ENCODE data around the gene DFFA.

DNA sequence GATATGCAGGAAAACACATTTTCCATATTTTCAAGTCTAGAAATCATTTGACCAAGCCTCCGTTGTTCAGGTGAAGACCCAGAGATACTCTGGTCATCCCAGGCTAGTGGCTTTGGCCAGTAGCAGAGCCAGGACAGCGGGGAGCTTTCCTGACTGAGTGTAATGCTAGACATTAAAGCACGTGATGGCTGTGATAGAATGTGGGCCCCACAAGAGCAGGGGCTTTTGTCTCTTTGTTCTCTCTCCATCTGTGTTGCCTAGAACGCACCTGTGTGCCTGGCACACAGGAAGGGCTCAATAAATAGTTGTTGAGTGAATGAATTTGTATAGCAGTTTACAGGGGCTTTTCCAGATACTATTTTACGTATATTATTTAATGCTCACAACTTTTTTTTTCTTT, 31.5 kb downstream of the DFFA start:
- TF ChIP-seq MAZ (IDR thresholded peaks at IDR 0.05; ENCODE audit: borderline replicate concordance, low read depth, low read length): no peak
- TF ChIP-seq, protein P1, sequence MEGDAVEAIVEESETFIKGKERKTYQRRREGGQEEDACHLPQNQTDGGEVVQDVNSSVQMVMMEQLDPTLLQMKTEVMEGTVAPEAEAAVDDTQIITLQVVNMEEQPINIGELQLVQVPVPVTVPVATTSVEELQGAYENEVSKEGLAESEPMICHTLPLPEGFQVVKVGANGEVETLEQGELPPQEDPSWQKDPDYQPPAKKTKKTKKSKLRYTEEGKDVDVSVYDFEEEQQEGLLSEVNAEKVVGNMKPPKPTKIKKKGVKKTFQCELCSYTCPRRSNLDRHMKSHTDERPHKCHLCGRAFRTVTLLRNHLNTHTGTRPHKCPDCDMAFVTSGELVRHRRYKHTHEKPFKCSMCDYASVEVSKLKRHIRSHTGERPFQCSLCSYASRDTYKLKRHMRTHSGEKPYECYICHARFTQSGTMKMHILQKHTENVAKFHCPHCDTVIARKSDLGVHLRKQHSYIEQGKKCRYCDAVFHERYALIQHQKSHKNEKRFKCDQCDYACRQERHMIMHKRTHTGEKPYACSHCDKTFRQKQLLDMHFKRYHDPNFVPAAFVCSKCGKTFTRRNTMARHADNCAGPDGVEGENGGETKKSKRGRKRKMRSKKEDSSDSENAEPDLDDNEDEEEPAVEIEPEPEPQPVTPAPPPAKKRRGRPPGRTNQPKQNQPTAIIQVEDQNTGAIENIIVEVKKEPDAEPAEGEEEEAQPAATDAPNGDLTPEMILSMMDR (conservative IDR thresholded peaks at IDR 0.05; ENCODE audit: low read depth, low read length): no peak
